Esophagus muscularis mucosa (tissue), 3 donors: ENCODE results near the gene ACCSL.

ENCODE experiments used
- POLR2AphosphoS5 ChIP-seq, 2 donors: sonication (generic); formaldehyde crosslinking; IDR thresholded peaks; one replicate each; pipeline ENCODE4 v1.6.1; 2017; ENCODE audit warnings: antibody characterized with exemption in 2 of 2
- TF ChIP-seq, protein P1 (sequence below), 3 experiments: fragments of 200-600 bp in 2 of 3; fragments of 450-650 bp in 1 of 3; sonication (generic) in 2 of 3; IDR thresholded peaks; one replicate each; pipeline ENCODE4 v1.5.1; 2017 to 2019; ENCODE audit warnings: antibody characterized with exemption in 3 of 3, mild to moderate bottlenecking in 2 of 3, moderate library complexity in 1 of 3

DNA sequence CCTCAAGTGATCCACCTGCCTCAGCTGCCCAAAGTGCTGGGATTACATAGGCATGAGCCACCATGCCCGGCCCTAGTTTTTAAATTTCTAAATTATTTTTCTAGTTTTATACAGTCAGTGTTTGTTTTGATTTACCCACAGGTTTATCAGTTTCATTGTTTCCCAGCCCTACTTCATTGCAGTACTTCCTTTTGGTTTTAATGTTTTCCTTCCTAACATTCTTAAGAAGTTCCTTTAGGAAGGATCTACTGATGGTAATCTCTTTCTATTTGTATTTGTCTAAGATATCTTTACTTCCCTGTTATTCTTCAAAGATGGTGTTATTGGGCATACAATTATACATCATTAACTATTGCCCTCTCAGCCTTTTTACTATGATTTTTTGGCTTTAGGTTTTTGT lies 42.8 kb downstream of the ACCSL start:
- TF ChIP-seq, protein P1, sequence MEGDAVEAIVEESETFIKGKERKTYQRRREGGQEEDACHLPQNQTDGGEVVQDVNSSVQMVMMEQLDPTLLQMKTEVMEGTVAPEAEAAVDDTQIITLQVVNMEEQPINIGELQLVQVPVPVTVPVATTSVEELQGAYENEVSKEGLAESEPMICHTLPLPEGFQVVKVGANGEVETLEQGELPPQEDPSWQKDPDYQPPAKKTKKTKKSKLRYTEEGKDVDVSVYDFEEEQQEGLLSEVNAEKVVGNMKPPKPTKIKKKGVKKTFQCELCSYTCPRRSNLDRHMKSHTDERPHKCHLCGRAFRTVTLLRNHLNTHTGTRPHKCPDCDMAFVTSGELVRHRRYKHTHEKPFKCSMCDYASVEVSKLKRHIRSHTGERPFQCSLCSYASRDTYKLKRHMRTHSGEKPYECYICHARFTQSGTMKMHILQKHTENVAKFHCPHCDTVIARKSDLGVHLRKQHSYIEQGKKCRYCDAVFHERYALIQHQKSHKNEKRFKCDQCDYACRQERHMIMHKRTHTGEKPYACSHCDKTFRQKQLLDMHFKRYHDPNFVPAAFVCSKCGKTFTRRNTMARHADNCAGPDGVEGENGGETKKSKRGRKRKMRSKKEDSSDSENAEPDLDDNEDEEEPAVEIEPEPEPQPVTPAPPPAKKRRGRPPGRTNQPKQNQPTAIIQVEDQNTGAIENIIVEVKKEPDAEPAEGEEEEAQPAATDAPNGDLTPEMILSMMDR (IDR thresholded peaks at IDR 0.05), result no peak
- no peak for TF ChIP-seq POLR2AphosphoS5 (IDR thresholded peaks at IDR 0.05)
